Nucleus accumbens (tissue), 56 donors: Measurements from ENCODE around the gene BAMBI.

Experiments used
- DNase-seq, 56 donors: peaks; one replicate each; lab custom pipeline; 2025; lab: John Stamatoyannopoulos, UW

Gene BAMBI

GRCh38 chr10:28728366-28728765 lies 51.0 kb downstream of the BAMBI start:
- no peak for DNase-seq

- DNase-seq, result no peak
These were observed 52.9 kb downstream of the BAMBI start for GRCh38 chr10:28730031-28730778.

- no peak for DNase-seq
These were observed 54.8 kb downstream of the BAMBI start for GRCh38 chr10:28732091-28732490.
